Measurements from ENCODE around the gene GNAO1.

GNAO1 gene

GRCh38 chr16:56340416-56340815, 149.1 kb downstream of the GNAO1 start:
- TF ChIP-seq, protein P1, sequence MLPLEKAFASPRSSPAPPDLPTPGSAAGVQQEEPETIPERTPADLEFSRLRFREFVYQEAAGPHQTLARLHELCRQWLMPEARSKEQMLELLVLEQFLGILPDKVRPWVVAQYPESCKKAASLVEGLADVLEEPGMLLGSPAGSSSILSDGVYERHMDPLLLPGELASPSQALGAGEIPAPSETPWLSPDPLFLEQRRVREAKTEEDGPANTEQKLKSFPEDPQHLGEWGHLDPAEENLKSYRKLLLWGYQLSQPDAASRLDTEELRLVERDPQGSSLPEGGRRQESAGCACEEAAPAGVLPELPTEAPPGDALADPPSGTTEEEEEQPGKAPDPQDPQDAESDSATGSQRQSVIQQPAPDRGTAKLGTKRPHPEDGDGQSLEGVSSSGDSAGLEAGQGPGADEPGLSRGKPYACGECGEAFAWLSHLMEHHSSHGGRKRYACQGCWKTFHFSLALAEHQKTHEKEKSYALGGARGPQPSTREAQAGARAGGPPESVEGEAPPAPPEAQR (tag by site-specific recombination; IDR thresholded peaks at IDR 0.05) = no peak
- TF ChIP-seq ZNF394 (tag by site-specific recombination; IDR thresholded peaks at IDR 0.05; ENCODE audit: borderline replicate concordance) (no peak), MZF1 (tag by site-specific recombination; IDR thresholded peaks at IDR 0.05; ENCODE audit: borderline replicate concordance) (no peak), PRDM4 (tag by site-specific recombination; IDR thresholded peaks at IDR 0.05) (no peak), ZNF473 (tag by site-specific recombination; IDR thresholded peaks at IDR 0.05) (no peak), ZNF571 (tag by site-specific recombination; IDR thresholded peaks at IDR 0.05) (no peak), ZNF335 (tag by site-specific recombination; conservative IDR thresholded peaks at IDR 0.05) (no peak), GLI4 (tag by site-specific recombination; IDR thresholded peaks at IDR 0.05) (no peak), ZNF341 (tag by site-specific recombination; IDR thresholded peaks at IDR 0.05; ENCODE audit: low read depth) (no peak), ZNF488 (tag by site-specific recombination; IDR thresholded peaks at IDR 0.05) (no peak), ZNF555 (tag by site-specific recombination; conservative IDR thresholded peaks at IDR 0.05) (no peak), ZNF544 (tag by site-specific recombination; IDR thresholded peaks at IDR 0.05) (no peak), ZNF16 (tag by site-specific recombination; IDR thresholded peaks at IDR 0.05; ENCODE audit: low read depth) (no peak), ZNF155 (tag by site-specific recombination; IDR thresholded peaks at IDR 0.05) (no peak), ZNF660 (tag by site-specific recombination; IDR thresholded peaks at IDR 0.05) (no peak), INSM2 (tag by site-specific recombination; IDR thresholded peaks at IDR 0.05) (no peak)
- TF ChIP-seq, protein P2, sequence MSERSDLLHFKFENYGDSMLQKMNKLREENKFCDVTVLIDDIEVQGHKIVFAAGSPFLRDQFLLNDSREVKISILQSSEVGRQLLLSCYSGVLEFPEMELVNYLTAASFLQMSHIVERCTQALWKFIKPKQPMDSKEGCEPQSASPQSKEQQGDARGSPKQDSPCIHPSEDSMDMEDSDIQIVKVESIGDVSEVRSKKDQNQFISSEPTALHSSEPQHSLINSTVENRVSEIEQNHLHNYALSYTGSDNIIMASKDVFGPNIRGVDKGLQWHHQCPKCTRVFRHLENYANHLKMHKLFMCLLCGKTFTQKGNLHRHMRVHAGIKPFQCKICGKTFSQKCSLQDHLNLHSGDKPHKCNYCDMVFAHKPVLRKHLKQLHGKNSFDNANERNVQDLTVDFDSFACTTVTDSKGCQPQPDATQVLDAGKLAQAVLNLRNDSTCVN (tag by site-specific recombination; optimal IDR thresholded peaks at IDR 0.05) = no peak
- TF ChIP-seq, protein P3, sequence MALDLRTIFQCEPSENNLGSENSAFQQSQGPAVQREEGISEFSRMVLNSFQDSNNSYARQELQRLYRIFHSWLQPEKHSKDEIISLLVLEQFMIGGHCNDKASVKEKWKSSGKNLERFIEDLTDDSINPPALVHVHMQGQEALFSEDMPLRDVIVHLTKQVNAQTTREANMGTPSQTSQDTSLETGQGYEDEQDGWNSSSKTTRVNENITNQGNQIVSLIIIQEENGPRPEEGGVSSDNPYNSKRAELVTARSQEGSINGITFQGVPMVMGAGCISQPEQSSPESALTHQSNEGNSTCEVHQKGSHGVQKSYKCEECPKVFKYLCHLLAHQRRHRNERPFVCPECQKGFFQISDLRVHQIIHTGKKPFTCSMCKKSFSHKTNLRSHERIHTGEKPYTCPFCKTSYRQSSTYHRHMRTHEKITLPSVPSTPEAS (tag by site-specific recombination; IDR thresholded peaks at IDR 0.05) = no peak
- TF ChIP-seq, protein P4, sequence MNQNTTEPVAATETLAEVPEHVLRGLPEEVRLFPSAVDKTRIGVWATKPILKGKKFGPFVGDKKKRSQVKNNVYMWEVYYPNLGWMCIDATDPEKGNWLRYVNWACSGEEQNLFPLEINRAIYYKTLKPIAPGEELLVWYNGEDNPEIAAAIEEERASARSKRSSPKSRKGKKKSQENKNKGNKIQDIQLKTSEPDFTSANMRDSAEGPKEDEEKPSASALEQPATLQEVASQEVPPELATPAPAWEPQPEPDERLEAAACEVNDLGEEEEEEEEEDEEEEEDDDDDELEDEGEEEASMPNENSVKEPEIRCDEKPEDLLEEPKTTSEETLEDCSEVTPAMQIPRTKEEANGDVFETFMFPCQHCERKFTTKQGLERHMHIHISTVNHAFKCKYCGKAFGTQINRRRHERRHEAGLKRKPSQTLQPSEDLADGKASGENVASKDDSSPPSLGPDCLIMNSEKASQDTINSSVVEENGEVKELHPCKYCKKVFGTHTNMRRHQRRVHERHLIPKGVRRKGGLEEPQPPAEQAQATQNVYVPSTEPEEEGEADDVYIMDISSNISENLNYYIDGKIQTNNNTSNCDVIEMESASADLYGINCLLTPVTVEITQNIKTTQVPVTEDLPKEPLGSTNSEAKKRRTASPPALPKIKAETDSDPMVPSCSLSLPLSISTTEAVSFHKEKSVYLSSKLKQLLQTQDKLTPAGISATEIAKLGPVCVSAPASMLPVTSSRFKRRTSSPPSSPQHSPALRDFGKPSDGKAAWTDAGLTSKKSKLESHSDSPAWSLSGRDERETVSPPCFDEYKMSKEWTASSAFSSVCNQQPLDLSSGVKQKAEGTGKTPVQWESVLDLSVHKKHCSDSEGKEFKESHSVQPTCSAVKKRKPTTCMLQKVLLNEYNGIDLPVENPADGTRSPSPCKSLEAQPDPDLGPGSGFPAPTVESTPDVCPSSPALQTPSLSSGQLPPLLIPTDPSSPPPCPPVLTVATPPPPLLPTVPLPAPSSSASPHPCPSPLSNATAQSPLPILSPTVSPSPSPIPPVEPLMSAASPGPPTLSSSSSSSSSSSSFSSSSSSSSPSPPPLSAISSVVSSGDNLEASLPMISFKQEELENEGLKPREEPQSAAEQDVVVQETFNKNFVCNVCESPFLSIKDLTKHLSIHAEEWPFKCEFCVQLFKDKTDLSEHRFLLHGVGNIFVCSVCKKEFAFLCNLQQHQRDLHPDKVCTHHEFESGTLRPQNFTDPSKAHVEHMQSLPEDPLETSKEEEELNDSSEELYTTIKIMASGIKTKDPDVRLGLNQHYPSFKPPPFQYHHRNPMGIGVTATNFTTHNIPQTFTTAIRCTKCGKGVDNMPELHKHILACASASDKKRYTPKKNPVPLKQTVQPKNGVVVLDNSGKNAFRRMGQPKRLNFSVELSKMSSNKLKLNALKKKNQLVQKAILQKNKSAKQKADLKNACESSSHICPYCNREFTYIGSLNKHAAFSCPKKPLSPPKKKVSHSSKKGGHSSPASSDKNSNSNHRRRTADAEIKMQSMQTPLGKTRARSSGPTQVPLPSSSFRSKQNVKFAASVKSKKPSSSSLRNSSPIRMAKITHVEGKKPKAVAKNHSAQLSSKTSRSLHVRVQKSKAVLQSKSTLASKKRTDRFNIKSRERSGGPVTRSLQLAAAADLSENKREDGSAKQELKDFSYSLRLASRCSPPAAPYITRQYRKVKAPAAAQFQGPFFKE (tag by site-specific recombination; IDR thresholded peaks at IDR 0.05; ENCODE audit: borderline replicate concordance) = no peak
- TF ChIP-seq, protein P5, sequence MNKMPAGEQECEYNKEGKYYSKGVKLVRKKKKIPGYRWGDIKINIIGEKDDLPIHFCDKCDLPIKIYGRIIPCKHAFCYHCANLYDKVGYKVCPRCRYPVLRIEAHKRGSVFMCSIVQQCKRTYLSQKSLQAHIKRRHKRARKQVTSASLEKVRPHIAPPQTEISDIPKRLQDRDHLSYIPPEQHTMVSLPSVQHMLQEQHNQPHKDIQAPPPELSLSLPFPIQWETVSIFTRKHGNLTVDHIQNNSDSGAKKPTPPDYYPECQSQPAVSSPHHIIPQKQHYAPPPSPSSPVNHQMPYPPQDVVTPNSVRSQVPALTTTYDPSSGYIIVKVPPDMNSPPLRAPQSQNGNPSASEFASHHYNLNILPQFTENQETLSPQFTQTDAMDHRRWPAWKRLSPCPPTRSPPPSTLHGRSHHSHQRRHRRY (tag by site-specific recombination; IDR thresholded peaks at IDR 0.05) = no peak
- Histone ChIP-seq H3K36me3 (ENCODE audit: control insufficient read depth in 2 of 2, insufficient read depth in 1 of 2, low read length in 2 of 2) (no peaks in the 10 kb centered on the region), H3K4me3 (ENCODE audit: low read depth, low read length) (no peak overlapping the region), H3K9me3 (ENCODE audit: control insufficient read depth, insufficient read depth, low read depth, low read length) (no peaks in the 10 kb centered on the region), H3K4me1 (ENCODE audit: control insufficient read depth, insufficient read depth, low read length) (no peaks in the 10 kb centered on the region), H3K27ac (ENCODE audit: extremely low read depth, low read depth, low read length) (no peak overlapping the region)
- CTCF ChIA-PET = interaction anchor here (3.5 kb wide), 1 partner anchor 15 kb away, joined by 21 read pairs; no protein-coding TSS in a partner anchor
- POLR2A ChIA-PET = no interaction called here

Data from HEK293 (cell line).